Testis (tissue), 3 donors: Measurements from ENCODE around the gene ZNF569. TPM values are rescaled to one million over a fixed set of nuclear protein-coding genes. Genes with fewer than 3 reads are reported as not detected.

Experiments
- DNase-seq: peaks from one replicate; pipeline ENCODE4 v3.0.0-alpha.2; 2019
- H3K27ac ChIP-seq, 2 donors: fragments of 200-600 bp; sonication (generic); one replicate each; pipeline ENCODE4 v1.5.1; 2019
- H3K27me3 ChIP-seq: fragments of 200-600 bp; sonication (generic); one replicate; pipeline ENCODE4 v1.5.1; 2019
- H3K36me3 ChIP-seq: fragments of 200-600 bp; sonication (generic); one replicate; pipeline ENCODE4 v1.5.1; 2017; ENCODE audit warnings: low read depth; ENCODE audit errors: missing control alignments
- H3K4me1 ChIP-seq: fragments of 200-600 bp; sonication (generic); one replicate; pipeline ENCODE4 v1.5.1; 2019
- H3K4me3 ChIP-seq, 2 donors: fragments of 200-600 bp; sonication (generic); one replicate each; pipeline ENCODE4 v1.5.1; 2017 to 2019
- H3K9me3 ChIP-seq: fragments of 200-600 bp; sonication (generic); one replicate; pipeline ENCODE4 v1.5.1; 2017
- CTCF ChIP-seq, 3 experiments: fragments of 450-650 bp in 2 of 3; fragments of 200-600 bp in 1 of 3; sonication (generic) in 1 of 3; IDR thresholded peaks; one replicate each; pipeline ENCODE4 v1.5.1; 2016 to 2019; ENCODE audit warnings: antibody characterized with exemption in 3 of 3, mild to moderate bottlenecking in 2 of 3, moderate library complexity in 1 of 3
- POLR2A ChIP-seq: fragments of 450-650 bp; IDR thresholded peaks from one replicate; pipeline ENCODE4 v1.6.1; 2017; ENCODE audit warnings: antibody characterized with exemption, mild to moderate bottlenecking, moderate library complexity
- WGBS, 2 donors: methylation state at CpG; one replicate each; pipeline ENCODE4 v1.1.5; 2018; 5-methylcytosine and 5-hydroxymethylcytosine counted together
- intact Hi-C: fragments of 100-400 bp; cut with DNase I; formaldehyde crosslinking; loops from one replicate; pipeline ENCODE4 v1.15.1; 2023; ENCODE audit warnings: low total_unique reads
- polyA plus RNA-seq: library from polyadenylated mRNA; stranded (reverse); fragments of 350-450 nt; fragmentation: Illumina TruSeq; extraction: RNeasy Lipid Tissue Mini Kit (QIAGEN cat#74804); gene quantifications from one replicate; pipeline ENCODE4 v1.2.3, GENCODE V29; 2014; ENCODE audit warnings: low read depth, low replicate concordance; ENCODE audit not compliant: insufficient read depth
- total RNA-seq, 2 donors: library from RNA; depleted of rRNA; stranded (reverse); fragments of >200 nt; gene quantifications; one replicate each; pipeline ENCODE4 v1.2.3, GENCODE V29; 2016

The ZNF569 gene
- total and polyA plus RNA-seq, 3 donors from 2014 or later = 14.4 to 29.9 (median 21.2) TPM

GRCh38 chr19:37507167-37507464 is 39.9 kb upstream of the ZNF569 start:
- no peak for TF ChIP-seq POLR2A
- TF ChIP-seq CTCF (IDR thresholded peaks at IDR 0.05) = no peak
- no peak for DNase-seq
- no peaks in the 10 kb centered on the region for H3K27me3 ChIP-seq
- H3K4me3 ChIP-seq = peak overlapping the region; percentile 63 to 92
- WGBS, 2 donors = 2 to 3% methylated on average over 9 of the region's 9 CpGs
- H3K9me3 ChIP-seq = no peaks in the 10 kb centered on the region
- H3K36me3 ChIP-seq = no peaks in the 10 kb centered on the region
- peak overlapping the region; percentile 84 to 96 for H3K27ac ChIP-seq
- intact Hi-C loops = no loop called here
- peaks cover 8% of the 10 kb centered on the region for H3K4me1 ChIP-seq

GRCh38 chr19:37506387-37507166 is 39.3 kb upstream of the ZNF569 start, which contains the start of gene ZNF793:
ZNF793 (plus strand) TSS chr19:37506939; CDS start chr19:37523440, 16,501 bp downstream.
- Histone ChIP-seq H3K27ac (peak within 1 kb of the TSS; percentile 84 to 96), H3K4me1 (peaks cover 8% of the 10 kb centered on the region), H3K36me3 (no peaks in the 10 kb centered on the region), H3K27me3 (no peaks in the 10 kb centered on the region), H3K4me3 (peak within 1 kb of the TSS; percentile 63 to 92), H3K9me3 (no peaks in the 10 kb centered on the region)
- TF ChIP-seq POLR2A = peak; percentile 28
- peak in 2 of 3 experiments; percentile 29 to 55 for TF ChIP-seq CTCF (IDR thresholded peaks at IDR 0.05)
- intact Hi-C loops = no loop called here
- 0 to 1% methylated on average over 40 of the region's 40 CpGs for WGBS, 2 donors
- peak; percentile 91 for DNase-seq

- peak; percentile 26 for DNase-seq
- intact Hi-C loops = no loop called here
- Histone ChIP-seq H3K27ac (peak overlapping the region; percentile 84 to 96), H3K36me3 (no peaks in the 10 kb centered on the region), H3K27me3 (no peaks in the 10 kb centered on the region), H3K9me3 (no peaks in the 10 kb centered on the region), H3K4me3 (peak overlapping the region; percentile 63 to 92), H3K4me1 (peaks cover 8% of the 10 kb centered on the region)
- 3% methylated on average over 12 of the region's 12 CpGs for WGBS, 2 donors
- TF ChIP-seq CTCF (IDR thresholded peaks at IDR 0.05) = no peak
- no peak for TF ChIP-seq POLR2A
Measured at GRCh38 chr19:37505958-37506386, 38.7 kb upstream of the ZNF569 start.

- Histone ChIP-seq H3K27ac (no peak overlapping the region), H3K27me3 (no peaks in the 10 kb centered on the region), H3K36me3 (no peaks in the 10 kb centered on the region), H3K9me3 (no peaks in the 10 kb centered on the region), H3K4me3 (no peak overlapping the region), H3K4me1 (no peaks in the 10 kb centered on the region)
- WGBS, 2 donors = 81 to 88% methylated on average over 3 of the region's 3 CpGs
- intact Hi-C loops = no loop called here
- TF ChIP-seq POLR2A (no peak), CTCF (IDR thresholded peaks at IDR 0.05) (no peak)
- no peak for DNase-seq
Measured at GRCh38 chr19:37492213-37492612, 25.0 kb upstream of the ZNF569 start.
